Measurements from ENCODE around the gene NUP50. TPM values are rescaled to one million over a fixed set of nuclear protein-coding genes. Genes with fewer than 3 reads are reported as not detected.
A peak's percentile ranks its signal among the peaks of the same experiment; 100 is the strongest.

The NUP50 gene
- total and polyA plus RNA-seq, 2 of the 13 experiments (the other 11 are each of a cell fraction or from before 2014, with no cell fraction given), result 14.2 to 52.4 TPM

DNA sequence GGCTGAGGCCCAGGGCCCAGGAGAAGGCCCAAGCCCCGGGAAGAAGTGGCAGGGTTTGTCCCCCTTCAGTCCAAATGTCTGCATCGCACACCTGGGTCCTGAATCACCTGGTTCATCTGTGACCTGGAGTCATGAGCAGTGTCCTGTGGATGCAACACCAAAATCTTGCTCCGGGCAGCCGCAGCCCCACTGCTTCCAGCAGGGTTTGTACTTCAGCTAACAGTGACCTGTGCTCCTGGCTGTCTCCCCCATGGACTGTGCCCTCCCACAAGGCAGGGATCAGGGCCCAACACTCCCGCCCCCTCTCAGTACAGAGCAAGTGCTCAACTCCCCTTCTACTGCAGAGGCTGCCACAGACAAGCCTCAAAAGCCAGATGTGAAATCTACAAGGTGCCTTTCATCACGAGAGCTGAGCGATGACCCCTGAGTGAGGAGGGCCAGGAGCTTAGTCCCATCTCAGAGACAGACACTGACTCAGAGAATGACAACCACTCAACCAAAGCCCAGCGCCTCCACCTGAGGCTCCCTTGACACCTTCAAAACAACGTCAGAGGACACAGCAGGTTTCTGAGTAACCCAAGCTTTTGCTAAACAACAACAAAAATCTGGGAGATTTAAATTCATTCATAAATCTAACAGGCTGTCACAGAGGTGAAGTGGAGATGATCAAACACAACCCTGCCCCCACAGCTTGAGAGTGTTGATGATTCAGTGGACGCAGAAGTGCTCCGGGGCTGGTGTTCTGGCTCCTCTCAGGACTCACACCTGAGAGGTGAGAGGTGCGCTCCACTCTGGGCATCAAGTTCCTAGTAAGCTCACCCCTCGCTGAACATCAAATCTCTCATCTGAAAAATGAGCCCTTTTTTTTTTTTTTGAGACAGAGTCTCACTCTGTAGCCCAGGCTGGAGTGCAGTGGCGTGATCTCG lies 73.6 kb downstream of the NUP50 start (continued):
- no peak for TF ChIP-seq ZSCAN12 (CRISPR knock-in tag; IDR thresholded peaks at IDR 0.05)
- TF ChIP-seq ZSCAN21 (CRISPR knock-in tag; IDR thresholded peaks at IDR 0.05; ENCODE audit: borderline replicate concordance), result peak; percentile 81; the same call in 1 of the 2 replicates
- TF ChIP-seq RNF2 (conservative IDR thresholded peaks at IDR 0.05; ENCODE audit: low read depth), result no peak
- TF ChIP-seq SP5 (CRISPR knock-in tag; IDR thresholded peaks at IDR 0.05; ENCODE audit: borderline replicate concordance, low read depth), result peak; percentile 44; the same call in 1 of the 2 replicates
- TF ChIP-seq XBP1 (CRISPR knock-in tag; IDR thresholded peaks at IDR 0.05), result no peak
- TF ChIP-seq ZMYM2 (CRISPR knock-in tag; IDR thresholded peaks at IDR 0.05), result no peak
- TF ChIP-seq ZNF317 (CRISPR knock-in tag; IDR thresholded peaks at IDR 0.05), result peak; percentile 79; the same call in 1 of the 2 replicates
- no peak for TF ChIP-seq KAT7 (CRISPR knock-in tag; IDR thresholded peaks at IDR 0.05; ENCODE audit: borderline replicate concordance)
- TF ChIP-seq EEA1 (CRISPR knock-in tag; IDR thresholded peaks at IDR 0.05; ENCODE audit: borderline replicate concordance), result no peak
- TF ChIP-seq, protein P1, sequence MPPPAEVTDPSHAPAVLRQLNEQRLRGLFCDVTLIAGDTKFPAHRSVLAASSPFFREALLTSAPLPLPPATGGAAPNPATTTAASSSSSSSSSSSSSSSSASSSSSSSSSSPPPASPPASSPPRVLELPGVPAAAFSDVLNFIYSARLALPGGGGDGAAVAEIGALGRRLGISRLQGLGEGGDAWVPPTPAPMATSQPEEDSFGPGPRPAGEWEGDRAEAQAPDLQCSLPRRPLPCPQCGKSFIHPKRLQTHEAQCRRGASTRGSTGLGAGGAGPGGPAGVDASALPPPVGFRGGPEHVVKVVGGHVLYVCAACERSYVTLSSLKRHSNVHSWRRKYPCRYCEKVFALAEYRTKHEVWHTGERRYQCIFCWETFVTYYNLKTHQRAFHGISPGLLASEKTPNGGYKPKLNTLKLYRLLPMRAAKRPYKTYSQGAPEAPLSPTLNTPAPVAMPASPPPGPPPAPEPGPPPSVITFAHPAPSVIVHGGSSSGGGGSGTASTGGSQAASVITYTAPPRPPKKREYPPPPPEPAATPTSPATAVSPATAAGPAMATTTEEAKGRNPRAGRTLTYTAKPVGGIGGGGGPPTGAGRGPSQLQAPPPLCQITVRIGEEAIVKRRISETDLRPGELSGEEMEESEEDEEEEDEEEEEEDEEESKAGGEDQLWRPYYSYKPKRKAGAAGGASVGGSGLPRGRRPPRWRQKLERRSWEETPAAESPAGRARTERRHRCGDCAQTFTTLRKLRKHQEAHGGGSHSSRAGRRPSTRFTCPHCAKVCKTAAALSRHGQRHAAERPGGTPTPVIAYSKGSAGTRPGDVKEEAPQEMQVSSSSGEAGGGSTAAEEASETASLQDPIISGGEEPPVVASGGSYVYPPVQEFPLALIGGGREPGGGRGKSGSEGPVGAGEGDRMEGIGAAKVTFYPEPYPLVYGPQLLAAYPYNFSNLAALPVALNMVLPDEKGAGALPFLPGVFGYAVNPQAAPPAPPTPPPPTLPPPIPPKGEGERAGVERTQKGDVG (CRISPR knock-in tag; IDR thresholded peaks at IDR 0.05; ENCODE audit: borderline replicate concordance), result no peak
- no peak for TF ChIP-seq ZNF607 (CRISPR knock-in tag; IDR thresholded peaks at IDR 0.05; ENCODE audit: borderline replicate concordance)
- no peak for TF ChIP-seq IRX3 (CRISPR knock-in tag; IDR thresholded peaks at IDR 0.05; ENCODE audit: borderline replicate concordance, low read depth)
- TF ChIP-seq, protein P2, sequence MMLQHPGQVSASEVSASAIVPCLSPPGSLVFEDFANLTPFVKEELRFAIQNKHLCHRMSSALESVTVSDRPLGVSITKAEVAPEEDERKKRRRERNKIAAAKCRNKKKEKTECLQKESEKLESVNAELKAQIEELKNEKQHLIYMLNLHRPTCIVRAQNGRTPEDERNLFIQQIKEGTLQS (CRISPR knock-in tag; IDR thresholded peaks at IDR 0.05), result no peak
- TF ChIP-seq, protein P3, sequence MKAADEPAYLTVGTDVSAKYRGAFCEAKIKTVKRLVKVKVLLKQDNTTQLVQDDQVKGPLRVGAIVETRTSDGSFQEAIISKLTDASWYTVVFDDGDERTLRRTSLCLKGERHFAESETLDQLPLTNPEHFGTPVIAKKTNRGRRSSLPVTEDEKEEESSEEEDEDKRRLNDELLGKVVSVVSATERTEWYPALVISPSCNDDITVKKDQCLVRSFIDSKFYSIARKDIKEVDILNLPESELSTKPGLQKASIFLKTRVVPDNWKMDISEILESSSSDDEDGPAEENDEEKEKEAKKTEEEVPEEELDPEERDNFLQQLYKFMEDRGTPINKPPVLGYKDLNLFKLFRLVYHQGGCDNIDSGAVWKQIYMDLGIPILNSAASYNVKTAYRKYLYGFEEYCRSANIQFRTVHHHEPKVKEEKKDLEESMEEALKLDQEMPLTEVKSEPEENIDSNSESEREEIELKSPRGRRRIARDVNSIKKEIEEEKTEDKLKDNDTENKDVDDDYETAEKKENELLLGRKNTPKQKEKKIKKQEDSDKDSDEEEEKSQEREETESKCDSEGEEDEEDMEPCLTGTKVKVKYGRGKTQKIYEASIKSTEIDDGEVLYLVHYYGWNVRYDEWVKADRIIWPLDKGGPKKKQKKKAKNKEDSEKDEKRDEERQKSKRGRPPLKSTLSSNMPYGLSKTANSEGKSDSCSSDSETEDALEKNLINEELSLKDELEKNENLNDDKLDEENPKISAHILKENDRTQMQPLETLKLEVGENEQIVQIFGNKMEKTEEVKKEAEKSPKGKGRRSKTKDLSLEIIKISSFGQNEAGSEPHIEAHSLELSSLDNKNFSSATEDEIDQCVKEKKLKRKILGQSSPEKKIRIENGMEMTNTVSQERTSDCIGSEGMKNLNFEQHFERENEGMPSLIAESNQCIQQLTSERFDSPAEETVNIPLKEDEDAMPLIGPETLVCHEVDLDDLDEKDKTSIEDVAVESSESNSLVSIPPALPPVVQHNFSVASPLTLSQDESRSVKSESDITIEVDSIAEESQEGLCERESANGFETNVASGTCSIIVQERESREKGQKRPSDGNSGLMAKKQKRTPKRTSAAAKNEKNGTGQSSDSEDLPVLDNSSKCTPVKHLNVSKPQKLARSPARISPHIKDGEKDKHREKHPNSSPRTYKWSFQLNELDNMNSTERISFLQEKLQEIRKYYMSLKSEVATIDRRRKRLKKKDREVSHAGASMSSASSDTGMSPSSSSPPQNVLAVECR (CRISPR knock-in tag; IDR thresholded peaks at IDR 0.05; ENCODE audit: borderline replicate concordance), result peak; percentile 41; the same call in 1 of the 2 replicates
- TF ChIP-seq BORCS8-MEF2B (CRISPR knock-in tag; IDR thresholded peaks at IDR 0.05), result no peak
- TF ChIP-seq, protein P4, sequence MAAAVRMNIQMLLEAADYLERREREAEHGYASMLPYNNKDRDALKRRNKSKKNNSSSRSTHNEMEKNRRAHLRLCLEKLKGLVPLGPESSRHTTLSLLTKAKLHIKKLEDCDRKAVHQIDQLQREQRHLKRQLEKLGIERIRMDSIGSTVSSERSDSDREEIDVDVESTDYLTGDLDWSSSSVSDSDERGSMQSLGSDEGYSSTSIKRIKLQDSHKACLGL (CRISPR knock-in tag; IDR thresholded peaks at IDR 0.05), result no peak
- TF ChIP-seq SCMH1 (CRISPR knock-in tag; IDR thresholded peaks at IDR 0.05; ENCODE audit: borderline replicate concordance), result no peak
- TF ChIP-seq ATAD3A (CRISPR knock-in tag; IDR thresholded peaks at IDR 0.05), result no peak
- TF ChIP-seq JARID2 (CRISPR knock-in tag; IDR thresholded peaks at IDR 0.05; ENCODE audit: insufficient replicate concordance), result no peak
- no peak for TF ChIP-seq PCBP1 (IDR thresholded peaks at IDR 0.05; ENCODE audit: borderline replicate concordance, low read depth, low read length)
- no peak for TF ChIP-seq NFRKB (IDR thresholded peaks at IDR 0.05)
- no peak for TF ChIP-seq RBM22 (optimal IDR thresholded peaks at IDR 0.05; ENCODE audit: low read length)
